HG03575 (cell line): ENCODE measurements around the gene SLC1A1.

ENCODE experiments used
- ATAC-seq: cut with Tn5 transposase; IDR thresholded peaks from one replicate; pipeline ENCODE4 v1.9.1; 2021; ENCODE audit not compliant: unreplicated experiment, insufficient number of reproducible peaks, low FRiP score; ENCODE audit errors: extremely low read depth

SLC1A1 gene

GRCh38 chr9:4569101-4569500 lies 78.8 kb downstream of the SLC1A1 start:
- ATAC-seq = no peak

GRCh38 chr9:4572184-4572826 lies 82.0 kb downstream of the SLC1A1 start:
- ATAC-seq = no peak

GRCh38 chr9:4573176-4573575 lies 82.9 kb downstream of the SLC1A1 start:
- no peak for ATAC-seq

GRCh38 chr9:4573634-4574389 lies 83.5 kb downstream of the SLC1A1 start:
- ATAC-seq = no peak

- no peak for ATAC-seq
Observed at GRCh38 chr9:4574657-4575243, 84.5 kb downstream of the SLC1A1 start.

- ATAC-seq = no peak
Observed at GRCh38 chr9:4575997-4576396, 85.7 kb downstream of the SLC1A1 start.

GRCh38 chr9:4576448-4576847 lies 86.2 kb downstream of the SLC1A1 start:
- no peak for ATAC-seq

- ATAC-seq = no peak
Observed at GRCh38 chr9:4579001-4579400, 88.7 kb downstream of the SLC1A1 start.

- no peak for ATAC-seq
Observed at GRCh38 chr9:4581035-4581760, 90.9 kb downstream of the SLC1A1 start.

GRCh38 chr9:4581861-4582565 lies 91.7 kb downstream of the SLC1A1 start:
- ATAC-seq = no peak

- ATAC-seq = no peak
Observed at GRCh38 chr9:4583001-4583400, 92.7 kb downstream of the SLC1A1 start.

GRCh38 chr9:4584636-4585035 lies 94.4 kb downstream of the SLC1A1 start:
- ATAC-seq = no peak

GRCh38 chr9:4585135-4585534 lies 94.9 kb downstream of the SLC1A1 start:
- no peak for ATAC-seq

GRCh38 chr9:4588721-4589120 lies 98.5 kb downstream of the SLC1A1 start:
- no peak for ATAC-seq

- no peak for ATAC-seq
Observed at GRCh38 chr9:4590430-4591122, 100.3 kb downstream of the SLC1A1 start.

GRCh38 chr9:4591123-4591500 lies 100.8 kb downstream of the SLC1A1 start:
- no peak for ATAC-seq

- no peak for ATAC-seq
Observed at GRCh38 chr9:4592295-4592694, 102.0 kb downstream of the SLC1A1 start.

GRCh38 chr9:4592886-4593285 lies 102.6 kb downstream of the SLC1A1 start:
- no peak for ATAC-seq

- ATAC-seq = no peak
Observed at GRCh38 chr9:4594545-4594944, 104.3 kb downstream of the SLC1A1 start.
